ENCODE data around the gene CPT1C. TPM values are rescaled to one million over a fixed set of nuclear protein-coding genes. Genes with fewer than 3 reads are reported as not detected.

The CPT1C gene
- total RNA-seq, 4 donors from 2014 or later = 1.5 to 10.9 (median 2.2) TPM

DNA sequence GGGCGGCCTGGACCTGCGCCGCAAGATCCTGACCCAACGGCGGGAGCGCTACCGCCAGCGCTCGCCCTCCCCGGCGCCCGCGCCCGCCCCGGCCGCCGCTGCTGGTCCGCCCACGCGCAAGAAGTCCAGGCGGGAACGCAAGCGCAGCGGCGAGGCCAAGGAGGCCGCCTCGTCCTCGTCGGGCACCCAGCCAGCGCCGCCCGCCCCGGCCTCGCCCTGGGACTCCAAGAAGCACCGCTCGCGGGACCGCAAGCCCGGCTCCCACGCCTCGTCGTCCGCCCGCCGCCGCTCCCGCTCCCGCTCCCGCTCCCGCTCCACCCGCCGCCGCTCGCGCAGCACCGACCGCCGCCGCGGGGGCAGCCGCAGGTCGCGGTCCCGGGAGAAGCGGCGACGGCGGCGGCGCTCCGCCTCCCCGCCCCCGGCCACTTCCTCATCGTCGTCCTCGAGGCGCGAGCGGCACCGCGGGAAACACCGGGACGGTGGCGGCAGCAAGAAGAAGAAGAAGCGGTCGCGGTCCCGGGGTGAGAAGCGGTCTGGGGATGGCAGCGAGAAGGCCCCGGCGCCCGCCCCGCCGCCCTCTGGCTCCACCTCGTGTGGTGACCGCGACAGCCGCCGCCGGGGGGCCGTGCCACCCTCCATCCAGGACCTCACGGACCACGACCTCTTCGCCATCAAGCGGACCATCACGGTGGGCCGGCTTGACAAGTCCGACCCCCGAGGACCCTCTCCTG, 38.9 kb upstream of the CPT1C start:
- 97 to 98% methylated on average over 22 to 110 of the region's 110 CpGs for WGBS, 2 donors (ENCODE audit: low coverage in 1 of 2)
- intact Hi-C loops (cut with DNase I; ENCODE audit: low total_unique reads) (no loop called here), in situ Hi-C loops (cut with MboI; ENCODE audit: low pct_ligation_motif_present in 1 of 4, low pct_unique_long_range_greater_than_20kb in 1 of 4, low sequenced_read_pairs in 3 of 4) (no loop called here)
- H3K4me1 ChIP-seq = no peaks in the 10 kb centered on the region
- TF ChIP-seq POLR2AphosphoS5 (IDR thresholded peaks at IDR 0.05) = no peak
- TF ChIP-seq POLR2A (IDR thresholded peaks at IDR 0.05) = no peak
- TF ChIP-seq EP300 (IDR thresholded peaks at IDR 0.05; ENCODE audit: low read depth) = no peak
- TF ChIP-seq, protein P1, sequence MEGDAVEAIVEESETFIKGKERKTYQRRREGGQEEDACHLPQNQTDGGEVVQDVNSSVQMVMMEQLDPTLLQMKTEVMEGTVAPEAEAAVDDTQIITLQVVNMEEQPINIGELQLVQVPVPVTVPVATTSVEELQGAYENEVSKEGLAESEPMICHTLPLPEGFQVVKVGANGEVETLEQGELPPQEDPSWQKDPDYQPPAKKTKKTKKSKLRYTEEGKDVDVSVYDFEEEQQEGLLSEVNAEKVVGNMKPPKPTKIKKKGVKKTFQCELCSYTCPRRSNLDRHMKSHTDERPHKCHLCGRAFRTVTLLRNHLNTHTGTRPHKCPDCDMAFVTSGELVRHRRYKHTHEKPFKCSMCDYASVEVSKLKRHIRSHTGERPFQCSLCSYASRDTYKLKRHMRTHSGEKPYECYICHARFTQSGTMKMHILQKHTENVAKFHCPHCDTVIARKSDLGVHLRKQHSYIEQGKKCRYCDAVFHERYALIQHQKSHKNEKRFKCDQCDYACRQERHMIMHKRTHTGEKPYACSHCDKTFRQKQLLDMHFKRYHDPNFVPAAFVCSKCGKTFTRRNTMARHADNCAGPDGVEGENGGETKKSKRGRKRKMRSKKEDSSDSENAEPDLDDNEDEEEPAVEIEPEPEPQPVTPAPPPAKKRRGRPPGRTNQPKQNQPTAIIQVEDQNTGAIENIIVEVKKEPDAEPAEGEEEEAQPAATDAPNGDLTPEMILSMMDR (IDR thresholded peaks at IDR 0.05) = no peak
- H3K9me3 ChIP-seq = no peaks in the 10 kb centered on the region
- peaks cover 0 to 36% (median 16%) of the 10 kb centered on the region in 4 donors for H3K36me3 ChIP-seq
- H3K27ac ChIP-seq = no peak overlapping the region
- H3K4me3 ChIP-seq = no peak overlapping the region
- DNase-seq = no peak
- H3K27me3 ChIP-seq = no peaks in the 10 kb centered on the region

DNA sequence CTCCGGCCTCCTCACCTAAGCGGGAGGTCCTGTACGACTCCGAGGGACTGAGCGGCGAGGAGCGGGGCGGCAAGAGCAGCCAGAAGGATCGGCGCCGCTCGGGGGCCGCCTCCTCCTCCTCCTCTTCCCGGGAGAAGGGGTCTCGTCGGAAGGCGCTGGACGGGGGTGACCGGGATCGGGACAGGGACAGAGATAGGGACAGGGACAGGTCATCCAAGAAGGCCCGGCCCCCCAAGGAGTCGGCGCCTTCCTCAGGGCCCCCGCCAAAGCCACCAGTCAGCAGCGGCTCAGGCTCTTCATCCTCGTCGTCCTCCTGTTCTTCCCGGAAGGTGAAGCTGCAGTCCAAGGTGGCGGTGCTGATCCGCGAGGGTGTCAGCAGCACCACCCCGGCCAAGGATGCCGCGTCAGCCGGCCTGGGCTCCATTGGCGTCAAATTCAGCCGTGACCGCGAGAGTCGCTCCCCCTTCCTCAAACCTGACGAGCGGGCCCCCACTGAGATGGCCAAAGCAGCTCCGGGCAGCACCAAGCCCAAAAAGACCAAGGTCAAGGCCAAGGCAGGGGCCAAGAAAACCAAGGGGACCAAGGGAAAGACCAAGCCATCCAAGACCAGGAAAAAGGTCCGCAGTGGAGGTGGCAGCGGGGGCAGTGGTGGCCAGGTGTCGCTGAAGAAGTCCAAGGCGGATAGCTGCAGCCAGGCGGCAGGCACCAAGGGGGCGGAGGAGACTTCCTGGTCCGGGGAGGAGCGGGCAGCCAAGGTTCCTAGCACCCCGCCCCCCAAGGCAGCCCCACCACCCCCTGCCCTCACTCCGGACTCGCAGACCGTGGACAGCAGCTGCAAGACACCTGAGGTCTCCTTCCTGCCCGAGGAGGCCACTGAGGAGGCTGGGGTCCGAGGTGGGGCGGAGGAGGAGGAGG, 38.1 kb upstream of the CPT1C start:
- in situ Hi-C loops (cut with MboI; ENCODE audit: low pct_ligation_motif_present in 1 of 4, low pct_unique_long_range_greater_than_20kb in 1 of 4, low sequenced_read_pairs in 3 of 4) = no loop called here
- H3K27ac ChIP-seq = no peak overlapping the region
- 95% methylated on average over 58 of the region's 58 CpGs; no CpG with 5 or more reads in 1 of the 2 donors for WGBS, 2 donors (ENCODE audit: low coverage in 1 of 2)
- intact Hi-C loops (cut with DNase I; ENCODE audit: low total_unique reads) = no loop called here
- H3K36me3 ChIP-seq = peaks cover 0 to 41% (median 20%) of the 10 kb centered on the region in 4 donors
- TF ChIP-seq POLR2A (IDR thresholded peaks at IDR 0.05) (no peak), POLR2AphosphoS5 (IDR thresholded peaks at IDR 0.05) (no peak), EP300 (IDR thresholded peaks at IDR 0.05; ENCODE audit: low read depth) (no peak)
- TF ChIP-seq, protein P1 (IDR thresholded peaks at IDR 0.05) = no peak
- no peak for DNase-seq
- no peaks in the 10 kb centered on the region for H3K27me3 ChIP-seq
- H3K4me1 ChIP-seq = no peaks in the 10 kb centered on the region
- H3K9me3 ChIP-seq = no peaks in the 10 kb centered on the region
- no peak overlapping the region for H3K4me3 ChIP-seq

DNA sequence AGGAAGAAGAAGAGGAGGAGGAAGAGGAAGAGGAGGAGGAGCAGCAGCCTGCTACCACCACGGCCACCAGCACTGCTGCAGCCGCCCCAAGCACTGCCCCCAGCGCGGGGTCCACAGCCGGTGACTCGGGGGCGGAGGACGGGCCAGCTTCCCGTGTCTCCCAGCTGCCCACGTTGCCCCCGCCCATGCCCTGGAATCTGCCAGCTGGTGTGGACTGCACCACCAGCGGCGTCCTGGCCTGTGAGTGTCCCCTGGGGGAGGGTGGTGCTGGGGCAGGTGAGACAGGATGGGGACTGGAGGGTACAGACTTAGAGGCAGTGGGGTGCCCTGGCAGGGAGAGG, 37.5 kb upstream of the CPT1C start:
- no peak for DNase-seq
- Histone ChIP-seq H3K36me3 (peaks cover 0 to 46% (median 23%) of the 10 kb centered on the region in 4 donors), H3K9me3 (no peaks in the 10 kb centered on the region), H3K4me1 (no peaks in the 10 kb centered on the region), H3K27me3 (no peaks in the 10 kb centered on the region), H3K27ac (no peak overlapping the region), H3K4me3 (no peak overlapping the region)
- in situ Hi-C loops (cut with MboI; ENCODE audit: low pct_ligation_motif_present in 1 of 4, low pct_unique_long_range_greater_than_20kb in 1 of 4, low sequenced_read_pairs in 3 of 4) (no loop called here), intact Hi-C loops (cut with DNase I; ENCODE audit: low total_unique reads) (no loop called here)
- 89% methylated on average over 13 of the region's 13 CpGs; no CpG with 5 or more reads in 1 of the 2 donors for WGBS, 2 donors (ENCODE audit: low coverage in 1 of 2)
- TF ChIP-seq POLR2AphosphoS5 (IDR thresholded peaks at IDR 0.05) = no peak
- TF ChIP-seq, protein P1 (IDR thresholded peaks at IDR 0.05) = no peak
- TF ChIP-seq POLR2A (IDR thresholded peaks at IDR 0.05) = no peak
- TF ChIP-seq EP300 (IDR thresholded peaks at IDR 0.05; ENCODE audit: low read depth) = no peak

DNA sequence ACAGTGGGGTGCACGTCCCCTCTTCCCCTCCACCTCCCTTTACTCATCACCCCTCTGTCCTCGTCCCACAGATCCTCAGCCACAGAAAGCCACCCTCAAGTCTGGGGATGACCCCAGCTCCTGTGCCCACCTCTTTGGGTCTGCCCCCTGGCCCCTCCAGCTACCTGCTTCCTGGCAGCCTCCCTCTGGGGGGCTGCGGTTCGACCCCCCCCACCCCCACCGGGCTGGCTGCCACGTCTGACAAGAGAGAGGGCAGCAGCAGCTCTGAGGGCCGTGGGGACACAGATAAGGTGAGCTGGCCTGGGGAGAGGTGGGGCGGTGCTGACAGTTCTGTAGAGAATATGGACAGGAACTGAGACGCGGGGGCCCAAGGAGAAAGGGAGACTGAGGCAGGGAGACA, 36.3 kb upstream of the CPT1C start:
- in situ Hi-C loops (cut with MboI; ENCODE audit: low pct_ligation_motif_present in 1 of 4, low pct_unique_long_range_greater_than_20kb in 1 of 4, low sequenced_read_pairs in 3 of 4) = no loop called here
- 95 to 100% methylated on average over 4 to 10 of the region's 10 CpGs for WGBS, 2 donors (ENCODE audit: low coverage in 1 of 2)

More for the DNA sequence above, 36.3 kb upstream of the CPT1C start:
- Histone ChIP-seq H3K4me1 (no peaks in the 10 kb centered on the region), H3K36me3 (peaks cover 0 to 51% (median 23%) of the 10 kb centered on the region in 4 donors), H3K4me3 (no peak overlapping the region), H3K27ac (no peak overlapping the region), H3K27me3 (no peaks in the 10 kb centered on the region), H3K9me3 (no peaks in the 10 kb centered on the region)
- intact Hi-C loops (cut with DNase I; ENCODE audit: low total_unique reads) = no loop called here
- TF ChIP-seq EP300 (IDR thresholded peaks at IDR 0.05; ENCODE audit: low read depth) (no peak), POLR2A (IDR thresholded peaks at IDR 0.05) (no peak), POLR2AphosphoS5 (IDR thresholded peaks at IDR 0.05) (no peak)
- TF ChIP-seq, protein P1 (IDR thresholded peaks at IDR 0.05) = no peak
- DNase-seq = no peak
